Esophagus muscularis mucosa (tissue), 4 donors: ENCODE measurements around the gene IL37. TPM values are rescaled to one million over a fixed set of nuclear protein-coding genes. Genes with fewer than 3 reads are reported as not detected.

Experiments
- DNase-seq: peaks from one replicate; pipeline ENCODE4 v3.0.0-alpha.2; 2017; ENCODE audit errors: extremely low spot score
- H3K27ac ChIP-seq, 4 donors: fragments of 200-600 bp; sonication (generic); replicated peaks in 1 of 4; 1 replicate in 3 of 4; 2 replicates in 1 of 4; pipeline ENCODE4 v1.5.1; 2016 to 2019; ENCODE audit warnings: mild to moderate bottlenecking in 1 of 4
- H3K27me3 ChIP-seq, 4 donors: fragments of 200-600 bp; sonication (generic); one replicate each; pipeline versions ENCODE4 v1.5.1 to v1.6.0; 2016 to 2019
- H3K36me3 ChIP-seq, 4 donors: fragments of 200-600 bp; sonication (generic); one replicate each; pipeline ENCODE4 v1.5.1; 2016 to 2019
- H3K4me1 ChIP-seq, 4 donors: fragments of 200-600 bp; sonication (generic); one replicate each; pipeline ENCODE4 v1.5.1; 2016 to 2019
- H3K4me3 ChIP-seq, 4 donors: fragments of 200-600 bp; sonication (generic); 1 replicate in 2 of 4; 2 replicates in 2 of 4; pipeline ENCODE4 v1.5.1; 2016 to 2019; ENCODE audit warnings: mild to moderate bottlenecking in 4 of 4, moderate library complexity in 1 of 4
- H3K9me3 ChIP-seq, 4 donors: fragments of 200-600 bp; sonication (generic); 1 replicate in 3 of 4; 2 replicates in 1 of 4; pipeline ENCODE4 v1.5.1; 2016 to 2019
- CTCF ChIP-seq, 3 experiments: fragments of 200-600 bp in 2 of 3; fragments of 450-650 bp in 1 of 3; sonication (generic) in 2 of 3; IDR thresholded peaks; one replicate each; pipeline ENCODE4 v1.5.1; 2017 to 2019; ENCODE audit warnings: antibody characterized with exemption in 3 of 3, mild to moderate bottlenecking in 2 of 3, moderate library complexity in 1 of 3
- EP300 ChIP-seq: sonication (generic); formaldehyde crosslinking; IDR thresholded peaks from one replicate; pipeline ENCODE4 v1.6.1; 2017; ENCODE audit warnings: antibody characterized with exemption
- POLR2A ChIP-seq: fragments of 450-650 bp; IDR thresholded peaks from one replicate; pipeline ENCODE4 v1.6.1; 2017; ENCODE audit warnings: antibody characterized with exemption, moderate library complexity, mild to moderate bottlenecking, low read depth
- POLR2AphosphoS5 ChIP-seq, 2 donors: sonication (generic); formaldehyde crosslinking; IDR thresholded peaks; one replicate each; pipeline ENCODE4 v1.6.1; 2017; ENCODE audit warnings: antibody characterized with exemption in 2 of 2
- WGBS: methylation state at CpG from one replicate; pipeline ENCODE4 v1.1.5; 2018; 5-methylcytosine and 5-hydroxymethylcytosine counted together
- intact Hi-C: fragments of 100-400 bp; cut with DNase I; formaldehyde crosslinking; loops from one replicate; pipeline ENCODE4 v1.15.1; 2023
- total RNA-seq, 4 donors: library from RNA; depleted of rRNA; stranded (reverse); fragments of >200 nt; gene quantifications; one replicate each; pipeline versions ENCODE4 v1.1.0 to v1.2.1, GENCODE V29; 2016

The IL37 gene
- total RNA-seq, 4 donors from 2014 or later, result not detected

DNA sequence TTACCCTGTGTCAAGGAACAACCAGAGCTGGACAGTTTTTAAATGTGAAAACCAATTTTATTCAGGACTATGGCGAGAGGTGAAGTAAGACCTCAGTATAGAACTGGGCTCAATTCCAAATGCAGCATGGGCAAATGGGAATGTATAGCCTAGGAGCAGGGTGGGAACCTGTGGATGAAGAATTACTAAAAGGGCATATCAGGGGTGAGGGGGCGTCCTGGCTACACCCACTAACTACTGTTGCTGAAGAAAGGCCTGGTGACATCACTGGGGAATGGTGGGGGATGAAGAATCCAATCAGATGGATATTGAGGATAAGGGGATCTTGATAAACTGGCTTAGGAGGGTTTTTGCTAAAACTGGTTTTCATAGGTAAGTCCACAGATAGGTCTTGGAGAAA, 27.3 kb upstream of the IL37 start:
- peak; percentile 77 for DNase-seq
- TF ChIP-seq EP300, result no peak
- Histone ChIP-seq H3K9me3 (no peaks in the 10 kb centered on the region), H3K36me3 (no peaks in the 10 kb centered on the region), H3K4me1 (no peaks in the 10 kb centered on the region), H3K27me3 (no peaks in the 10 kb centered on the region), H3K4me3 (no peak overlapping the region), H3K27ac (no peak overlapping the region)
- intact Hi-C loops, result no loop called here
- WGBS, result 89% methylated on average over 2 of the region's 2 CpGs

DNA sequence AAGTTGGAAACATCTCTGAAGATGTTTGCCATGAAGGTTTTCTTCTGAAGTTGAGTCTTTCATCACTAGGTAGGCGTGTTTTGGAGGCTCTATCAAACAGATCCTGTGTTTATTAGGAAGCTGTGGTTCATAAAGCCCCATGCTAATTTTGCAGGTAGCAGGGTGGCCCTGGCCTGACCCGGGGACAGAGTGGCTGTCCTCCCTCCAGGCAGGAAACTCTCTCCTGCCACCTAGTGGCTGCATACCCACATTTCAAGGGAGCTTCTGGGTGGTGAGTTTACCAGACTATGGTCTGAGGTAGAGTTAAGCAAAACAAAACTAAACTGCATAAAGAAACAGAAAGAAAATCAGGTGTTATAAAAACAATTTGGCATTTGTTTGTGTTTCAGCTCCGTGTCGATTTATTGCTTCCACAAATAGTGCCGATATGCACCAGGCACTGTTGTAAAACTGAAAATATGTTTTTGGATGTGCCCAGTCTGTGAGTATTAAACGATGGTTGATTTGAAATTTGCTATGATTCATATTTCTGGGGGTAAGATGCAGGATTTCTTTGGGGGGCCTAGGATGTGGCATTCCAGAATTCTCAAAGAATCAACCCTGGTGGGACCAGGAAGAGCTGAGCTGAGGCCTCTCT, 26.0 kb upstream of the IL37 start:
- H3K4me1 ChIP-seq, result no peaks in the 10 kb centered on the region
- WGBS, result 47% methylated on average over 6 of the region's 6 CpGs
- no peak overlapping the region for H3K4me3 ChIP-seq
- TF ChIP-seq POLR2AphosphoS5 (IDR thresholded peaks at IDR 0.05) (no peak), CTCF (IDR thresholded peaks at IDR 0.05) (peak; percentile 33 to 45 (median 37))
- no peak overlapping the region for H3K27ac ChIP-seq
- peak; percentile 88 for DNase-seq
- H3K27me3 ChIP-seq, result no peaks in the 10 kb centered on the region
- H3K36me3 ChIP-seq, result no peaks in the 10 kb centered on the region
- no peaks in the 10 kb centered on the region for H3K9me3 ChIP-seq
- intact Hi-C loops, result no loop called here

DNA sequence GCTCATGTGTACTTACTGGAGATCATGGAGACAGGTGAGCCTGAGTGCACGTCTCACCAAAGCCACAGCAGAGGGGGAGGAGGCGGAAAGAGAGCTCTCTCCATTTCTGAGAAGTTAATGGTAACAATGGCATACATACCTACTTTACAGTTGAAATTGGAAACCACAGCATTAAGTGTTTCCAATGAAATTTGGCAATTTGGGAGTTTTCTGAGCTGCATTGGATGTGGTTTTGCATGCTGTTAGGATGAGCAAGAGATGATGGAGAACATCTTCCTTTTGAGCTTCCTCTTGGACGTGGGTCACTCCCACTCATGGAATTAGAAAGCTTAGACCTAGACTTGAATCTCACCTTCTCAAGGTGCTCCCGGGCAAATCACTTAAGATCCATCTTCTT, 25.5 kb upstream of the IL37 start:
- H3K27me3 ChIP-seq, result no peaks in the 10 kb centered on the region
- no peaks in the 10 kb centered on the region for H3K36me3 ChIP-seq
- H3K27ac ChIP-seq, result no peak overlapping the region
- peak; percentile 10 for DNase-seq
- 82% methylated on average over 4 of the region's 4 CpGs for WGBS
- intact Hi-C loops, result no loop called here
- no peak overlapping the region for H3K4me3 ChIP-seq
- no peaks in the 10 kb centered on the region for H3K4me1 ChIP-seq
- H3K9me3 ChIP-seq, result no peaks in the 10 kb centered on the region
- TF ChIP-seq POLR2A, result no peak
- TF ChIP-seq CTCF (IDR thresholded peaks at IDR 0.05), result no peak
- no peak for TF ChIP-seq EP300
- TF ChIP-seq POLR2AphosphoS5 (IDR thresholded peaks at IDR 0.05), result no peak

GRCh38 chr2:112886291-112886690, 24.7 kb upstream of the IL37 start:
- 91% methylated on average over 2 of the region's 2 CpGs for WGBS
- Histone ChIP-seq H3K9me3 (no peaks in the 10 kb centered on the region), H3K36me3 (no peaks in the 10 kb centered on the region), H3K4me1 (no peaks in the 10 kb centered on the region), H3K4me3 (no peak overlapping the region), H3K27me3 (no peaks in the 10 kb centered on the region), H3K27ac (no peak overlapping the region)
- intact Hi-C loops, result no loop called here
- TF ChIP-seq CTCF (IDR thresholded peaks at IDR 0.05) (no peak), EP300 (no peak), POLR2A (no peak), POLR2AphosphoS5 (IDR thresholded peaks at IDR 0.05) (no peak)
- no peak for DNase-seq

GRCh38 chr2:112887964-112888749, 22.8 kb upstream of the IL37 start:
- TF ChIP-seq CTCF (IDR thresholded peaks at IDR 0.05), result no peak
- TF ChIP-seq POLR2A, result no peak
- TF ChIP-seq EP300, result no peak
- TF ChIP-seq POLR2AphosphoS5 (IDR thresholded peaks at IDR 0.05), result no peak
- intact Hi-C loops, result no loop called here
- DNase-seq, result peak; percentile 10
- Histone ChIP-seq H3K4me1 (no peaks in the 10 kb centered on the region), H3K36me3 (no peaks in the 10 kb centered on the region), H3K9me3 (no peaks in the 10 kb centered on the region), H3K27me3 (no peaks in the 10 kb centered on the region), H3K4me3 (no peak overlapping the region), H3K27ac (no peak overlapping the region)
- WGBS, result 58% methylated on average over 2 of the region's 2 CpGs
